ENCODE data around the gene TEPSIN.

TEPSIN gene

DNA sequence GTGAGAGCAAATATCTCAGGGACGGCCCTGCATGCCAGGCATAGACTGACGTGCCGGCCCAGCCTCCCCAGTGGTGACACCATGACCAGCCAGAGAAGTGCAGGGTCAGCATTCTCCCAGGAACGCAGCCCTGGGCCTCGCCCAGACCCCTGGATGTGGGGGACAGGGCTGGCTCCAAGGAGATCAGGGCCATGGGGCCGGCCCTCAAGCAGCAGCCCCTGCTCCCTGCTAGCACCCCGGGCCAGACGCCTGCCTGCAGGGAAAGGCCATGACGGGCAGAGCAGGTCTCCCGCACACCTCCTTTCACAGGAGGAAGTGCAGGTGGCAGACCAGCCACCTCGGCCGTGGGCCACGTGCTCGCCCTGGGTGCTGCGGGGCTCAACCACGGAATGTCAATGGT lies 9.8 kb upstream of the TEPSIN start:
- TF ChIP-seq EGR1 (IDR thresholded peaks at IDR 0.05) = no peak
- no peak for TF ChIP-seq YY1 (IDR thresholded peaks at IDR 0.05; ENCODE audit: low read depth)
- no peak for TF ChIP-seq ZBTB7A (IDR thresholded peaks at IDR 0.05; ENCODE audit: low read depth)
- TF ChIP-seq, protein P1, sequence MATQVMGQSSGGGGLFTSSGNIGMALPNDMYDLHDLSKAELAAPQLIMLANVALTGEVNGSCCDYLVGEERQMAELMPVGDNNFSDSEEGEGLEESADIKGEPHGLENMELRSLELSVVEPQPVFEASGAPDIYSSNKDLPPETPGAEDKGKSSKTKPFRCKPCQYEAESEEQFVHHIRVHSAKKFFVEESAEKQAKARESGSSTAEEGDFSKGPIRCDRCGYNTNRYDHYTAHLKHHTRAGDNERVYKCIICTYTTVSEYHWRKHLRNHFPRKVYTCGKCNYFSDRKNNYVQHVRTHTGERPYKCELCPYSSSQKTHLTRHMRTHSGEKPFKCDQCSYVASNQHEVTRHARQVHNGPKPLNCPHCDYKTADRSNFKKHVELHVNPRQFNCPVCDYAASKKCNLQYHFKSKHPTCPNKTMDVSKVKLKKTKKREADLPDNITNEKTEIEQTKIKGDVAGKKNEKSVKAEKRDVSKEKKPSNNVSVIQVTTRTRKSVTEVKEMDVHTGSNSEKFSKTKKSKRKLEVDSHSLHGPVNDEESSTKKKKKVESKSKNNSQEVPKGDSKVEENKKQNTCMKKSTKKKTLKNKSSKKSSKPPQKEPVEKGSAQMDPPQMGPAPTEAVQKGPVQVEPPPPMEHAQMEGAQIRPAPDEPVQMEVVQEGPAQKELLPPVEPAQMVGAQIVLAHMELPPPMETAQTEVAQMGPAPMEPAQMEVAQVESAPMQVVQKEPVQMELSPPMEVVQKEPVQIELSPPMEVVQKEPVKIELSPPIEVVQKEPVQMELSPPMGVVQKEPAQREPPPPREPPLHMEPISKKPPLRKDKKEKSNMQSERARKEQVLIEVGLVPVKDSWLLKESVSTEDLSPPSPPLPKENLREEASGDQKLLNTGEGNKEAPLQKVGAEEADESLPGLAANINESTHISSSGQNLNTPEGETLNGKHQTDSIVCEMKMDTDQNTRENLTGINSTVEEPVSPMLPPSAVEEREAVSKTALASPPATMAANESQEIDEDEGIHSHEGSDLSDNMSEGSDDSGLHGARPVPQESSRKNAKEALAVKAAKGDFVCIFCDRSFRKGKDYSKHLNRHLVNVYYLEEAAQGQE (IDR thresholded peaks at IDR 0.05; ENCODE audit: low read depth) = no peak
- no peak for TF ChIP-seq FOXM1 (IDR thresholded peaks at IDR 0.05; ENCODE audit: borderline replicate concordance, low read depth)
- TF ChIP-seq CREB1 (IDR thresholded peaks at IDR 0.05; ENCODE audit: low read depth) = no peak
- no peak for TF ChIP-seq TEAD4 (IDR thresholded peaks at IDR 0.05)
- no peak for TF ChIP-seq TCF12 (IDR thresholded peaks at IDR 0.05; ENCODE audit: low read depth)
- TF ChIP-seq MAX (IDR thresholded peaks at IDR 0.05) = no peak
- TF ChIP-seq CEBPB (IDR thresholded peaks at IDR 0.05) = no peak
- TF ChIP-seq, protein P2, sequence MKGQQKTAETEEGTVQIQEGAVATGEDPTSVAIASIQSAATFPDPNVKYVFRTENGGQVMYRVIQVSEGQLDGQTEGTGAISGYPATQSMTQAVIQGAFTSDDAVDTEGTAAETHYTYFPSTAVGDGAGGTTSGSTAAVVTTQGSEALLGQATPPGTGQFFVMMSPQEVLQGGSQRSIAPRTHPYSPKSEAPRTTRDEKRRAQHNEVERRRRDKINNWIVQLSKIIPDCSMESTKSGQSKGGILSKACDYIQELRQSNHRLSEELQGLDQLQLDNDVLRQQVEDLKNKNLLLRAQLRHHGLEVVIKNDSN (IDR thresholded peaks at IDR 0.05) = no peak

GRCh38 chr17:81247339-81247990 lies 8.6 kb upstream of the TEPSIN start:
- no peak for TF ChIP-seq TCF12 (IDR thresholded peaks at IDR 0.05; ENCODE audit: low read depth)
- TF ChIP-seq MAX (IDR thresholded peaks at IDR 0.05) = no peak
- TF ChIP-seq, protein P1 (IDR thresholded peaks at IDR 0.05; ENCODE audit: low read depth) = no peak
- no peak for TF ChIP-seq FOXM1 (IDR thresholded peaks at IDR 0.05; ENCODE audit: borderline replicate concordance, low read depth)
- TF ChIP-seq RAD21 (IDR thresholded peaks at IDR 0.05; ENCODE audit: low read depth) = no peak
- TF ChIP-seq, protein P2 (IDR thresholded peaks at IDR 0.05) = no peak
- TF ChIP-seq EGR1 (IDR thresholded peaks at IDR 0.05) = no peak
- TF ChIP-seq YY1 (IDR thresholded peaks at IDR 0.05; ENCODE audit: low read depth) = no peak
- TF ChIP-seq TAF1 (IDR thresholded peaks at IDR 0.05; ENCODE audit: low read depth) = no peak
- TF ChIP-seq NFIC (IDR thresholded peaks at IDR 0.05) = no peak
- TF ChIP-seq CREB1 (IDR thresholded peaks at IDR 0.05; ENCODE audit: low read depth) = no peak
- TF ChIP-seq EP300 (IDR thresholded peaks at IDR 0.05; ENCODE audit: borderline replicate concordance) = no peak
- TF ChIP-seq ZBTB7A (IDR thresholded peaks at IDR 0.05; ENCODE audit: low read depth) = no peak
- TF ChIP-seq TEAD4 (IDR thresholded peaks at IDR 0.05) = no peak
- no peak for TF ChIP-seq CEBPB (IDR thresholded peaks at IDR 0.05)

DNA sequence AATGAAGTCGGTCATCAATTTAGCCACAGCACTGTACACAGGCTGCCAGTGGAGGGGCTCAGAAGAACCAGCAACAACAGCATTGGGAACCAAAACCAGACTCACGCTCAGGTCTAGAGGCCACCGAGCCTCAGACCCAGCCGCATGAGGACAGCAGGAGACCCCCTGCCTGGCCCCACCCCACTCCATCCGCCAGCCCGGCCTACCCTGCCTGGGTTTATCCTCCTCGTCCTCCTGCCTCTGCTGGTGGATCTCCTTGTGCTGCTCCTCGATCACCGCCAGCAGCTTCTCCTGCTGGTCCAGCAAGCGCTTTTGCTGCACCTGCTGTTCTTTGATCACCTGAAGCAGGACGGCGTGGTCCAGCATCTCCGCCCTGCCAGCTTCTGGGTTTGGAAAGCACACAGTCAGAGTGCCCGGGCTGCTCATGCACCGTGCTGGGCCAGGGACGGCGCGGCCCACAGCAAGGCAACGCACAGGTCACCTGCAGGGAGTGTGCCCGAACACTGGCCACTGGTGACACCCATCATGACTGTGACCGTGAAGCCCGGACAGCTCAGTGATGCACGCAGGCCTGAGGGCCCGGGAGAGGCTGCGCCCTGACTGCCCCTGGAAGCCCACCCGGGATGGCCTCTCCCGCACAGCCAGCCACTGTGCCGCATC lies 8.0 kb upstream of the TEPSIN start:
- TF ChIP-seq CEBPB (IDR thresholded peaks at IDR 0.05) (no peak), RAD21 (IDR thresholded peaks at IDR 0.05; ENCODE audit: low read depth) (no peak), MAX (IDR thresholded peaks at IDR 0.05) (no peak), TAF1 (IDR thresholded peaks at IDR 0.05; ENCODE audit: low read depth) (no peak), TEAD4 (IDR thresholded peaks at IDR 0.05) (no peak), NFIC (IDR thresholded peaks at IDR 0.05) (no peak), YY1 (IDR thresholded peaks at IDR 0.05; ENCODE audit: low read depth) (no peak), ZBTB7A (IDR thresholded peaks at IDR 0.05; ENCODE audit: low read depth) (no peak), CREB1 (IDR thresholded peaks at IDR 0.05; ENCODE audit: low read depth) (no peak), TCF12 (IDR thresholded peaks at IDR 0.05; ENCODE audit: low read depth) (no peak), FOXM1 (IDR thresholded peaks at IDR 0.05; ENCODE audit: borderline replicate concordance, low read depth) (no peak), EGR1 (IDR thresholded peaks at IDR 0.05) (no peak), EP300 (IDR thresholded peaks at IDR 0.05; ENCODE audit: borderline replicate concordance) (no peak)
- TF ChIP-seq, protein P2 (IDR thresholded peaks at IDR 0.05) = no peak
- TF ChIP-seq, protein P1 (IDR thresholded peaks at IDR 0.05; ENCODE audit: low read depth) = no peak

Data from Ishikawa (cell line).